Eye (tissue), 1 donor: ENCODE measurements around the gene VPS13C.

Source experiments
- DNase-seq: peaks from one replicate; pipeline ENCODE4 v3.0.0-alpha.2; 2015

Gene VPS13C

GRCh38 chr15:61935493-61935892 lies 124.8 kb downstream of the VPS13C start:
- no peak for DNase-seq

- DNase-seq: no peak
Observed at GRCh38 chr15:61929452-61929851, 130.8 kb downstream of the VPS13C start.

GRCh38 chr15:61923173-61923572 lies 137.1 kb downstream of the VPS13C start:
- DNase-seq: no peak

- no peak for DNase-seq
Observed at GRCh38 chr15:61921093-61921492, 139.2 kb downstream of the VPS13C start.

- no peak for DNase-seq
Observed at GRCh38 chr15:61917457-61917856, 142.8 kb downstream of the VPS13C start.

- DNase-seq: no peak
Observed at GRCh38 chr15:61916104-61916503, 144.1 kb downstream of the VPS13C start.

GRCh38 chr15:61915640-61916039 lies 144.6 kb downstream of the VPS13C start:
- DNase-seq: no peak

GRCh38 chr15:61910839-61911369 lies 149.3 kb downstream of the VPS13C start:
- no peak for DNase-seq

GRCh38 chr15:61908241-61908640 lies 152.0 kb downstream of the VPS13C start:
- DNase-seq: no peak

- no peak for DNase-seq
Observed at GRCh38 chr15:61907753-61908086, 152.5 kb downstream of the VPS13C start.

- no peak for DNase-seq
Observed at GRCh38 chr15:61906961-61907752, 153.1 kb downstream of the VPS13C start.

GRCh38 chr15:61893146-61893545 lies 167.1 kb downstream of the VPS13C start:
- DNase-seq: peak; percentile 20

- DNase-seq: no peak
Observed at GRCh38 chr15:61892140-61892539, 168.1 kb downstream of the VPS13C start.

- DNase-seq: no peak
Observed at GRCh38 chr15:61890106-61890505, 170.1 kb downstream of the VPS13C start.

GRCh38 chr15:61889706-61890105 lies 170.5 kb downstream of the VPS13C start:
- no peak for DNase-seq

- no peak for DNase-seq
Observed at GRCh38 chr15:61888074-61888780, 172.0 kb downstream of the VPS13C start.

- no peak for DNase-seq
Observed at GRCh38 chr15:61880084-61880483, 180.2 kb downstream of the VPS13C start.

- no peak for DNase-seq
Observed at GRCh38 chr15:61879219-61879618, 181.0 kb downstream of the VPS13C start.

- peak; percentile 46 for DNase-seq
Observed at GRCh38 chr15:61871926-61872522, 188.2 kb downstream of the VPS13C start.

GRCh38 chr15:61869656-61870055 lies 190.6 kb downstream of the VPS13C start:
- no peak for DNase-seq

- no peak for DNase-seq
Observed at GRCh38 chr15:61861962-61862361, 198.3 kb downstream of the VPS13C start.

GRCh38 chr15:61857169-61857829 lies 202.9 kb downstream of the VPS13C start:
- no peak for DNase-seq

GRCh38 chr15:61856295-61856694 lies 204.0 kb downstream of the VPS13C start:
- DNase-seq: no peak
